ENCODE results near the gene TASP1. TPM values are rescaled to one million over a fixed set of nuclear protein-coding genes. Genes with fewer than 3 reads are reported as not detected.

Gene TASP1, protein sequence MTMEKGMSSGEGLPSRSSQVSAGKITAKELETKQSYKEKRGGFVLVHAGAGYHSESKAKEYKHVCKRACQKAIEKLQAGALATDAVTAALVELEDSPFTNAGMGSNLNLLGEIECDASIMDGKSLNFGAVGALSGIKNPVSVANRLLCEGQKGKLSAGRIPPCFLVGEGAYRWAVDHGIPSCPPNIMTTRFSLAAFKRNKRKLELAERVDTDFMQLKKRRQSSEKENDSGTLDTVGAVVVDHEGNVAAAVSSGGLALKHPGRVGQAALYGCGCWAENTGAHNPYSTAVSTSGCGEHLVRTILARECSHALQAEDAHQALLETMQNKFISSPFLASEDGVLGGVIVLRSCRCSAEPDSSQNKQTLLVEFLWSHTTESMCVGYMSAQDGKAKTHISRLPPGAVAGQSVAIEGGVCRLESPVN
- 7.0 and 7.5 TPM in 2 replicates for total RNA-seq

DNA sequence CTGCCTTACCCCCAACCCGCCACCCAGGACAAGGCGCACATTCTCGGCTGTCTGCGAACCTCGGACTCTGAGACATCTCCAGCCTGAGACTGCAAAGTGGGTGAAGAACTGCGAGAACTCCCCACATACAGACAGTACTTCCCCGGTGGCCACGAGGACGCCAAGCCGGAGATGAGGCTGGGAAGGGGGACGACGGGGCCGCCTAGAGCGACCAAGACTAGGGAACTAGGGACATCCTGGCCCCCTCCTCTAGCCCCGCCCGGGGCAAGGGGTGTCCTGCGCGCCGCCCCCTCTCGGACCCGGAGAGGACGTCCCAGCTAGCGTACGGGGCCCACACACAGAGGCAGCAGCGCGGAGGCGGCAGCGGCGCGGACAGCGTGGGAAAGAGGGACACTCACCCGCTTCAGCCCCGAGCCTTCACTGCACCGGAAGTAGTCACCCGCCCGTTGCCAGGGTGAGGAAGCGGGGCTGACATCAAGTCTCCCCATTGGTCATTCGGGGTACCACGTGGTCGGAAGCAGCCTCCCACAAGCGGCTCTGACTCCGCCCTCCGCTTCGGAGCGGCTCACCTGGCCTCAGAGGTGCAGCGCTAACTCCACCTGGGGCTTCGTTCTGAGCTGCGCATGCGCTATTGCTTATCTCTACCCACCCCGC, at the start of gene TASP1:
Gene TASP1 (minus strand): TSS at position 437 of the 654 bp plus-strand sequence. CDS start 8,854 bp downstream, outside the sequence.

Other genes with a start within 250 kb of the TASP1 start
- gene ESF1, start 146.0 kb upstream of the TASP1 start, total RNA-seq: 1.4 and 6.5 TPM in 2 replicates
- gene NDUFAF5, start 146.1 kb upstream of the TASP1 start, total RNA-seq: 3.4 and 4.5 TPM in 2 replicates